ENCODE results near the gene A4GALT.

The A4GALT gene

DNA sequence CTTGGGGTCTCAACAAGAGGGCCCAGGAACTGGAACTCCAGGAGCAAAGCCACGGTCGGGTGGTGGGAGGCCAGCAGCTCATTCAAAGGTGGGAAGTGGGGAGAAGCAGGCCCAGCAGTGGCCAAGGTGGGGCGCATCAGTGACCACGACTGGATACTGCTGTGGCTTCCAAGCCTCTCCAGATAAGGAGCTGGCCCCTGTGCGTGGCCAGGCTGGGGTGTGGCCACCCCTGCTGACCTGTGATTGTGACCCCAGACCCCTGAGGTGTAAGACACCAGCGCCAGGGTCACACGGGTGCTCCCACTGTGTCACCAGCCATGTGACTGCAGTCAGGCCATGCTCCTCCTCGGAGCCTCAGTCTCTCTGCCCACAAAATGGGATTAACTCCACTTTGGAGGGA lies 20.3 kb downstream of the A4GALT start:
- no peak for DNase-seq

DNA sequence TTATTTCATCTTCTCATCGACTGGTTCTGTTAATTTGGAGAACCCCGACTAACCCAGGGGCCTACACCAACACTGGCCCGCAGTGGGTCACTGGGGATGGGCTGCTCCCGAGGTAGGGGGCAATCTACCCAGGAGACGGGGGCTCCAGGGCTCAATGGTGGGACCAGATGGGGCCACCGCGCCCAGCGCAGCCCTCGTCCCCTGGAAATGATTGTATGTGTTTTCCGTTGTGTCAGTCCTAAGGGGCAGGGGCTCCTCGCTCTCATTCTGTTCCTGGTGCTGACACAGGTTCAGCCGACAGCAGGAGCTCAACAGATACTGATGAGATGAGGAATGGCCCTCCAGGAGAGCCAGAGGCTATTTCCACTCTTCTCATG lies 20.7 kb downstream of the A4GALT start:
- no peak for DNase-seq

- DNase-seq = no peak
Observed at GRCh38 chr22:42699281-42699975, 21.2 kb downstream of the A4GALT start.

DNA sequence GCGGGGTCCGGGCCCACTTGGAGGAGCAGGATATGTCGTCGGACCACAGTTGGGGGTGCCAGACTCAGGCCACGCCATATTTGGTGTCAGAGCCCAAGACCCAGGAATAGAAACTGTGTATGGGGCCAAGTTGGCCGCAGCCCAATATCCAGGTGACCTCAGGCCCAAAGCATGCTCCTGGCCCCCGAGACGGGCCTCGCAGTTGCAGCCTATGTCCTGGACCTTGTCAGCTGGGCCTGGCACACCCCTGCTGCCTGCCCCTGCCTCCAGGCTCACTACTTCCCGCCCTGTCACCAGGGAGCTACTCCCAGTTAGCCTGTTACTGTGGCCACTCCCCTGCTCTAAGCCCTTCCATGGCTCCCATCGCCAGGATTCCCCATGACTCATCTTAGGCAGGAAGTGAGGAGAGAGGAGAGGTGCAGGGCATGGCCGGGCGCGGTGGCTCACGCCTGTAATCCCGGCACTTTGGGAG lies 23.1 kb downstream of the A4GALT start:
- no peak for DNase-seq

- no peak for DNase-seq
Observed at GRCh38 chr22:42696331-42696967, 24.2 kb downstream of the A4GALT start.

DNA sequence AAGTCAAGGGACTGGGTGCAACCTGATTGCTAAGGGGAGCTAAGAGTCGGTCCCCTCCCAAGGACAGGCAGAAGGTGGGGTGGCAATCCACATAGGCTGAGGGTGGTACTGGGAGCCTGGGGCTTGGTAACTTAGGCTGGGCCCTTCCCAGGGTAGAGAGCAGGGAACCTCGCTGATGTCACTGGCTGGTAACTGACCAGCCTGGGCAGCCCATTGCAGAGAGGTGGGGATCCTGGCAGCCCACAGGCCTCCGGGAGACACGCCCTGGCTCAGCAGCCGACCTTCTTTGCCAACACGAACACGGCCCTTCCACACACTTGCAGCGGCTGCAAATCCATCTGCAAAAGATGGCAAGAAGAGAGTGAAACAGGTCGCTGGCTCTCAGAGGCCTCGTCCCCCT lies 25.4 kb downstream of the A4GALT start:
- no peak for DNase-seq

GRCh38 chr22:42693763-42694683 lies 26.6 kb downstream of the A4GALT start:
- no peak for DNase-seq

DNA sequence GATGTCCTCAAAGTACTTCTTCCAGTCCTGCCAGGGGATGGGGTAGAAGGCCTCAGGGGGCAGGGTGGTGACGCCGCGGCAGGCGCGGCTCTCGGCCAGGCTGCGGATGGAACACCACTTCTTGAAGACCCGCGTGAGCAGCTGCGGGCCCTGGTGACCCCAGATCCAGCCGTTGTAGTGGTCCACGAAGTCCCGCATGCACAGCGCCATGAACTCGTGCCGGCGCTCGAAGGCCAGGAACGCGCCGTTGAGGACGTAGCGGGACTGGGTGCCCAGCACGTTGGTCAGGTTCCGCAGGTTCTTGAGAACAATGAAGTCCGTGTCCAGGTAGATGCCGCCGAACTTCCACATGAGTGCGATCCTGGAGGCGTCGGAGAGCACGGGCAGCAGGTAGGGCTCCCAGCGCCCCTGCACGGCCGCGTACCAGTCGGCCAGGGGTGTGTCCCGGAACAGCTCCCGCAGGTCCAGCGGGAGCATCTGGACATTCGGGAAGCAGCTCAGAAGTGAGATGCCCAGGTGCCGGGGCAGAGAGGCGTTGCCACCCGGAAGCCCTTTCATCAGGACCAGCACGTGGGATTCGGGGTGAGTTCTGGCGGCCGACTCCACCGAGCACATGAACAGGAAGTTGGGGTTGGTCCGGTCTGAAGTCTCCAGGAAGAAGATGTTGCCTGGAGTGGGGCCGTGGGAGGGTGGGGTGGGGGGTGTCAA lies 27.5 kb downstream of the A4GALT start:
- DNase-seq = no peak

DNA sequence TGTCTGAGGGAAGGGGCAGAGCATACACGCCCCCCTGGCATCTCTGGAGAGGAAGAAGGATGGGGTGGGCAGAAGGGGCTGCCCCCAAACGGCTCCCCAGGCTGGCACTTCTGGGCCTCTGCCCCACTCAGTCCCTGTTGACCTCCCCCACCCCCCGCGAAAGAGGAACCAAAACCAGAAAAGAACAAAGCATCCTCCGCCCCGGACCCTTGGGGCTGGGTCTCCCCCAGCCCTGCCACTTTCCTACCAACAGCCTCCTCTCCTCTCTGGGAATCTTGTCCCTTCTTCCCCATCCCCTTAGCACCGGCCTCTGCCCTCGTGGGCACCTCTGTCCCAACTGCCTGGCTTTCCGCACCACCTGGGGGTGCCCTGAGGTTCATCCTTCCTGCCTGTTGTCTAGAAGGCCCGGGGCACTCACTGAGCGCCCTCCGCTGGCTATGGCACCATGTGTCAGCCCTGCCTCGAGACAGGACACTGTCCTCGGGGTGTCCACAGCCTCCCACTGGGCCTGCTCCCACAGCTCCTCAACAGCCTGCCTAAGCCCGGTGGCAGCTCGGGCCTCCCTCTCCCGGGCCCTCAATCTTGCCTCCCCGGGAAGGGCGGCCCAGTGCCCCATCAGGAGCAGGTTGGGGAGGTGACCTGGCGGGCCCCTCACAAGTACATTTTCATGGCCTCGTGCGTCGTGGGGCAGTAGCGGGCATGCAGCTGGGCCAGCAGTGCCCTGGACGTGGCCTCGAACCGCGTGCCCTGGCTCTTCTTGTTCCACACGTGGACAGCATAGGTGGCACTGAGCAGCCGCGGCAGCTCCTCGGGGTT lies 28.2 kb downstream of the A4GALT start:
- no peak for DNase-seq

GRCh38 chr22:42691440-42691839 lies 29.2 kb downstream of the A4GALT start:
- no peak for DNase-seq

GRCh38 chr22:42688241-42689211 lies 32.1 kb downstream of the A4GALT start:
- DNase-seq = peak; percentile 58

DNA sequence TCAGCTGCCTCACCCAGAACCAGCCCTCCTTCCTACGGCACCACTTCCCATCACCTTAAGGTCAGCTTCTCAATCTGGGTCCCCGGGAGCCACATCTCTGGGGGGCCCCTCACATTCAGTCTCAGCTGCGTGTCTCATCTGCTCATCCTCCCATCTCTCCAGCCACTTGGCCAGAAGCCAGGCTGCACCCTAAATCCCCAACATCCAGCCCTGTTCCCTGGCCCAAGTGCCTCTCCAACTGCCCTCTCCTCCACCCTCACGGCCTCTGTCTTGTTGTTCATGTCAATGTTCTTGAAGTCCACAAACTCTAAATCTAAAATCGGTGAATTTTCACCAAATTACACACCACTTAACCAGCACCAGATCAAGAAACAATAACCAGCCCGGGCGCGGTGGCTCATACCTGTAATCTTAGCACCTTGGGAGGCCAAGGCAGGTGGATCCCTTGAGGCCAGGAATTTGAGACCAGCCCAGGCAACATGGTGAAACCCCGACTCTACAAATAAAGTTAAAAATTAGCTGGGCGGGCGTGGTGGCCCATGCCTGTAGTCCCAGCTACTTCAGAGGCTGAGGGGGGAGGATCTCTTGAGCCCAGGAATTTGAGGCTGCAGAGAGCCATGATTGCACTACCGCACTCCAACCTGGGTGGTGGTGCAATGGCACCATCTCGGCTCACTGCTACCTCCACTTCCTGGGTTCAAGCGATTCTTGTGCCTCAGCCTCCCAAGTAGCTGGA lies 33.7 kb downstream of the A4GALT start:
- no peak for DNase-seq

DNA sequence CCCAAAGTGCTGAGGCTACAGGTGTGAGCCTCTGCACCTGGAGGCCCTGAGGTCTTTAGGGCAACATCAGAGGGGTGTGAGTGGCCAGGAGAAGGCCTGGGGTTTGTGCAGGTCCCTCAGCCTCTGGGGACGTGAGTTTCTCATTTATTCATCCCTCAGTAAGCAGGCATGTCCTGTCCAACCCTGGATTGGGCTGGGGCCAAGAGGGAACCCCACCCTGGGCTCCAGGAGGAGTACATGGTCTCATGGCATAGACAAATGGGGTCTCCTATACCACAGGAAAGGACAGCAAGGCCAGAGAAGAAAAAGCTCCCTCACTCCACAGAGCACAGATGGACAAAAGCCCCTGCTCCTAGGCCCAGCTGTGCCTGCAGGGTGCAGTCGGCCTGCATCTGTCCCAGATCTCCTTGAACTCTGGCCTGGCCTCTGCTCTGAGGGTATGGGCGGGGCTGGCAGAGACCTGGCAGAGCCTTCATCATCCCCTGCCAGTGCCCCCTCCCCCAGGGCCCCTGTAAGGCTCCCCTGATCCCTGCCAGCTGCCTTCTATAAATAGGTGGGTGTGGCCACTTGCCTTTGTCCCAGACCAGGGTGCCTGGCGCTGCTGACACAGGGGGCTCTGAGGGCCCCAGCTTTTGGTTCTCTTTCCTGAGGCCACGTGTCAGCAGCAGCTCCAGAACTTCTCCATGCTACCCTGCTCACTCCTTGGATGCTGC lies 34.6 kb downstream of the A4GALT start:
- peak; percentile 26 for DNase-seq

GRCh38 chr22:42684462-42685195 lies 36.0 kb downstream of the A4GALT start:
- no peak for DNase-seq

GRCh38 chr22:42683578-42684283 lies 36.9 kb downstream of the A4GALT start:
- no peak for DNase-seq

DNA sequence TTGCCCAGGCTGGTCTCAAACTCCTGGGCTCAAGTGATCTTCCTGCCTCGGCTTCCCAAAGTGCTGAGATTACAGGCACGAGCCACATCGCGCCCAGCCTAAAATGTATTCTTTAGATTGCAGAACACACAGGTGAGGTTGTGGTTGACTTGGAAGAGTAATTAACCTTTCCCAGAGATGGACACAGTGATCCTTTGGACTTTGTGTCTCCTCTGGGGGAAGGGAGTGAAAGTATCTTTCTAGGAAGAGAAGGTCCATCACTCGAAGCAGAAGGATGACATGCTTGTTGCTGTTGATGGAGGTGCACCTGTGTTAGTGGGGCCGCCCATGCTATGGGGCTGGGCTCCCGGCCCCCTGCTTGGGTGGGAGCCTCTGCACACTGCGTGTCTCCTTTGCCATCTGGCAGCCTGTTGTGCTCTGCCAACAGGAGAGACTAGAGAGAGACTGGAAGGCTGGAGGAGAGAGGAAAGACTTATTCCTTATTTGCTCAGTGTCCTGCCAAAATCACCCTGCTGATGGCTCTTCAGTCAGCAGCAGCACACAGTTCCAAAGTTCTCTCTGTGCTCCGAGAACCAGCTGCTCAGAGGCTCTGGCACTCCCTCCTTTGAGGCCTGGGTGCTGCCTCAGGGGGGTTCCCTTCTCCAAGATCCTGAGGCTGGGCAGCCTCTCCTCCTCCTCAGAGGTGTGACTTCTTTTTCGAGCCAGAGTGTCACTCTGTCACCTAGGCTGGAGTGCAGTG lies 38.4 kb downstream of the A4GALT start:
- no peak for DNase-seq

DNA sequence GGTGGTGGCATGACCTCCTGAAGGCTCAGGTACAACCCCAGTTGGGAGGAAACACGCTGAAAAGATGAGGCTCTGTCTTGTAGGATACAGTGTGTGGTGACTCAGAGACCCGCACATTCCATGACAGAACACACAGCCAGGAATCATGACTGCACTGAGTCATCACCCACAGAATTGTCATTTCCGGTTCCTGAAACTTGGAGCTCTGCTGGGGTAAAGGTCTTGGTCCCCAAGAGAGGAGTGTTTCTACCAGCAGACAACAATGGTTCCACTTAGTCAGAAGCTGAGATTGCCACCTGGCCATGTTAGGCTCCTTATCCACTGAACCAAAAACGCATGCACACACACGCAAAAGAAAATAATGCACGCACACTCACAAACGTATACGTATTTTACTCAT lies 40.0 kb downstream of the A4GALT start:
- no peak for DNase-seq

All from NCI-H1436 (cell line).